Measurements from ENCODE around the gene NFKBIL1.

GRCh38 chr6:31538805-31539400 lies 8.5 kb upstream of the NFKBIL1 start:
- TF ChIP-seq CTCF (IDR thresholded peaks at IDR 0.05; ENCODE audit: low read depth, low read length) (no peak), EZH2phosphoT487 (IDR thresholded peaks at IDR 0.05; ENCODE audit: low read depth) (no peak)

Data from OCI-LY3 (cell line).